NCI-H1694 treated with DMSO at 0.1 percent for 48 hours (cell line): ENCODE data around the gene GTF2IRD1.
A peak's percentile ranks its signal among the peaks of the same experiment; 100 is the strongest.
"Not testable (repeated sequence)": the region's sequence is repeated elsewhere in the genome, so short reads cannot be mapped to it uniquely, and the experiment has no call there.

Experiments used
- DNase-seq: peaks from one replicate; lab custom pipeline; 2025; lab: John Stamatoyannopoulos, UW

Gene GTF2IRD1

DNA sequence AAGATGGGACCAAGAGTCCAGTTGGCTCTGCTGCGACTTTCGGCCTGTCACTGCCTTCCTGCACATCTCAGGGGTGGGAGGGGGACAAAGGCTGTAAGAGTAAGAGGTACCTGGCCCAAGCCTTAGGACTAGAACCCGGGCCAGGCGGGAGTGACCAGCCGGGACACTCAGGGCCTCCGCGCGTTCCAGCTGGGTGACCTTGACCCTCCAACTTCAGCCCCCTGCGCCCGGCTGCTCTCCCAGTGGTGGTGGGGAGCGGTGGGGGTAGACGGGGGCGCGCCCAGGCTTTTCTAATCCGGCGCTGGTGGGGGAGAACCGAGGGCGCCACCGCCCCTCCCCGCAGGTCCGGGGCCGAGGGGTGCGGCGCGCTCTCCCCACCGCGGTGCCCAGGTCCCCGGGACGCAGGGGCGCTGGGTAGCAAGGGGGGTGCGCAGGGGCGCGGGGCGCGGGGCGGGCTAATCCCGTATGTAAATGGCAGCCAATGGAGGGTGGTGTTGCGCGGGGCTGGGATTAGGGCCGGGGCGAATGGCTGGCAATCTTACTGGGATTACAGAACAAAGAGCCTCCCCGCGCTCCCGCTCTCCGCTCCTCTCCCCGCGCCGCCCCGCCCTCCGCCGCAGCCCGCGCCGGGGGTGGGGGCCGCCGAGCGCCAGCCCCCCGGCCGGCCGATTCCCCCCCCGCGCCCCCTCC, at the start of gene GTF2IRD1:
Gene GTF2IRD1 (plus strand): TSS at position 585 of the 690 bp plus-strand sequence. CDS start 54,175 bp downstream, outside the sequence.
- DNase-seq, result peak; percentile 61

DNA sequence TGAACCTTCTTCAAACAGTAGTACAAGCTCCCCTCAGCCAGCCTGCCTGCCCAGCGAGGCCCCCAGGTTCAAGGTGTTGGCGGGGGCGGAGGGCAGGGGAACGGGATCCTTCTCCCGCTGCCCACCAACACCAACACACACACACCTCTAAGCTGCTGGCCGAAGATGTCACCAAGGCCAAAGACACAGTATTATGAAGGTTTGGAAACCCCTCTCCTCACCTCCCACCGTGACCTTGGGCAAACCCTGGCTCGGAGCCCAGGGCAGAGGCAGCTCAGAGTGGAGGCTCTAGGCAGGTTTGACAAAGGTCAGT, 49.4 kb upstream of the GTF2IRD1 start:
- DNase-seq, result no peak

DNA sequence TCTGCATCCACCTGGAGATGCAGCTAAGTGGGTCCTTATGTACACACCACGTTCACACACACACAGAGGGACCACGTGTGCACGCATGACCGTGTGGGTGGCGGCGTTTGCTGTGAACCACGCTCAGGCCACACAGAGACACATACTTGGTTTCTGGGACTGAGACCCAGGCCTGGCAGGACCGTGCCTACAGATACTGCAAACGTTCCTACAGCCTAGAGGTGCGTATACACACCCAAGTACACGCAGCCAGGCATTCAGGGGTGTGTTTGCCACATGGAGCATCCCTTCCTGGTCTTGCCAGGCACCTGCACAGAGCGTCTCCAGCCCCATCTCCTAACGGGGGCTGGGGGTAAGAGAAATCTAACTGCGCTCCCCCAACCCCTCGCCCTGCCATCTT, 49.0 kb upstream of the GTF2IRD1 start:
- no peak for DNase-seq

DNA sequence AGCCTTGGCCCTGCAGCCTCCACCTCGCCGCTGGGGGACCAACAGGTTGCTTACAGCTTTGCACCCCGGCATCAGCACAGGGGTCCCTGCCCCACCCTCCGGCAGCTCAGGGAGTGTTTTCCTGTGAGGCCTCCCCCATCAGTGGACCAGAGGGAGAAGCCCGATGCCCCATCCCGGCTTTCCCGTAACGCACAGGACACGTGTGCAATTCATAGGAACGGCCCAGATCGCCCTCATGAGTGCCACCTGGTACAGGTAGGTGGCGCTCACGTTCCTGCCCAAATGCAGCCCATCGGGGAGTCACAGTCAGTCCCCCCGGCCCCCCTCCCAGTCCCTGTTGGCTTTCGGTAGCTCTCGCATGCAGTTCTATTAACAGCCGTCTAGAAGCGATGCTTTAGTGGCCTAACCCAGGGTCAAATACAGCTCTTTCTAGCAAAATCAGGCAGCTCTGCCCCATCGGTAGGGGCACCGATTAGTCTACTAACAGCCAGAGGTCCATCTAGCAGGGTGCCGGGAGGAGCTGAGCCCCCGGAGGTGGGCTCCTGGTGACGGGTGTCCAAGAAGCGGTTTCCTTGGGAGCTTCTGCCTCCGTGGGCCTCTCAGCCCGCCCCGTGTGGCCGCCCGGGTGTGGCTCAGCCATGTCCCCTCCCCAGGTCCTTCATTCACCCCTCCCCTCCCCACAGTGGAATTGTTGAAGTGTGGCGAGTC, 48.4 kb upstream of the GTF2IRD1 start:
- peak; percentile 41 for DNase-seq

DNA sequence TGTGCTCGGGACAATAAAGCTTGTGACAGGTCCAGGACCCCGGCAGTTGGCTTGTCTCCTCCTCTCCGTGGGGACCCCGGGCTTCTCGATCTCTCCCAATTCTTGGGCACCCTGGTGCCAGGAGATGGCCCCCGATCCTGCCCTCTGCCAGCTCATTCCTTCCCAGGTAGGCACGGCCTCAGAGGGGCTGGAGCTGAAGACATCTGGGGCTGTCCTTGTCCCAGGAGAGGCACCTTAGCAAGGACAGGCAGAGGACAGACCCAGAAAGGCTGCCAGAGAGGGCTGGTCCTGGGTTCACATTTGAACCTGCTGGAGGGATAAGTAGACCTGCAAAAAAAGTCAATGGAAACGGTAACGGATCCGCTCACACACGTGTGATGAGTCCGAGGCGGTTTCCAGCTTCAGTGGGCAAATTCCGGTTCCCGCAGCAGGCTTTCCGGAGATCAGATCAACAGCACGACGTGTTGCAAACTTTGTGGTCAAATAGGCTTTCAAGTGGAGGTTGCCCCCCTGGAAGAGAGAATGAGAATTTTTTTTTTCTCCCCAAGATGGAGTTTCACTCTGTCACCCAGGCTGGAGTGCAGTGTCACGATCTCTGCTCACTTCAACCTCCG, 47.7 kb upstream of the GTF2IRD1 start:
- no peak for DNase-seq

DNA sequence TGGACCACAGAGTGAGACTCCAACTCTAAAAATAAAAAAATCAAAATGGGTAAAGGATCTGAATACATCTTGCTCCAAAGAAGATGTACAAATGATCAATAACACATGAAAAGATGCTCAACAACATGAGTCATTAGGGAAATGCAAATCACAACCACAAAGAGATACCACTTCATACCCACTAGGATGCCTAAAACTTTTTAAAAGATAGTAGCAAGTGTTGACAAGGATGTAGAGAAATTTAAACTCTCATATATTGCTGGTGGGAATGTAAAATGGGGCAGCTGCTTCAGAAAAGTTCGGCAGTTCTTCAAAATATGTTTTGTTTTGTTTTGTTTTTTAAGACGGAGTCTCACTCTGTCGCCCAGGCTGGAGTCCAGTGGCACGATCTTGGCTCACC, 45.7 kb upstream of the GTF2IRD1 start:
- no peak for DNase-seq

DNA sequence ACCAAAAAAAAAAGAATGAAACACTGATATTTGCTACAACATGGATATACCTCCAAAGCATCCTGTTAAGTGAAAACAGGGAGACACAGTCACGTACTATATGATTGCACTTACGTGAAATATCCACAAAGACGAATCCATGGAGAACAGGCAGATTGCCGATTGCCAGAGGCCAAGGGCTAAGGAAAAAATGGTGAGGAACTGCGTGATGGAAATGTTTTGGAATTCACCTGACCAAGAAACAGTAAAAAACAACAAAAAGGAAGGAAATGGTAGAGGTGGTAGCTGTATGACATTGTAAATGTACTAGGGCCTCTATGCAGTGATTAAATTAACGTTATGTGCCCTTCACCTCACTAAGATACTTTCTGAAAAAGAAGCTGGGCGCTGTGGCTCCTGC, 44.1 kb upstream of the GTF2IRD1 start:
- no peak for DNase-seq

GRCh38 chr7:74410772-74411171, 42.9 kb upstream of the GTF2IRD1 start:
- no peak for DNase-seq

DNA sequence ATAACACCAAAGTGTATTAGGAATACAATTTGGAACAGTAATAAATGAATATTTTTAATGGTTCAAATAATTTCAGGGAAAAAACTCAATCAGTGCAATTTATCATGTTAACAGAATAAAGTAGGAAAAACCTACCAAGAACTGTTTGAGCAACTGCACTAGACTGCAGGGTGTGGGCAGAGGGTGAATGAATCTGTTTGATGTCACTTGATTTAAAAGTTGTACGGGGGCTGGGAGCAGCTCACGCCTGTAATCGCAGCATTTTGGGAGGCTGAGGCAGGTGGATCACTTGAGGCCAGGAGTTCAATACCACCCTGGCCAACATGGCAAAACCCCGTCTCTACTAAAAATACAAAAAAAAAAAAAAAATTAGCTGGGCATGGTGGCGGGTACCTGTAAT, 42.1 kb upstream of the GTF2IRD1 start:
- not testable (repeated sequence) for DNase-seq

DNA sequence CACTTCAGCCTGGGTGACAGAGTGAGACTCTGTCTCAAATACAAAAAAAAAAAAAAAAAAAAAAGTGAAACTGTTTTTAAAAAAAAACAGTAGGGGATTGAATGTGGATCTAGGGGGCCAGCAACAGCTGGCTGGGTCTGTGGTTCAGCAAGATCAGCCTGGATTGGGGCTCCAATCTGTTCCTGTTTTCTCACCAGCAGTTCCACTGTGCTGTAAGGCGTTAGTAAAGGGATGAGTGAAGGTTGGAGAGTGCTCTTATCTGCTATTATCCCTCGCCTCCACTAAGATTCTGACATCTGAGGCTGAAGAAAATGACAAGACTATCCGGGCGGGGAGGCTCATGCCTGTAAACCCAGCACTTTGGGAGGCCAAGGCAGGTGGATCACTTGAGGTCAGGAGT, 41.6 kb upstream of the GTF2IRD1 start:
- DNase-seq, result peak; percentile 29

- no peak for DNase-seq
These were observed 41.1 kb upstream of the GTF2IRD1 start for GRCh38 chr7:74412603-74413002.

GRCh38 chr7:74414595-74415333, 38.9 kb upstream of the GTF2IRD1 start:
- not testable (repeated sequence) for DNase-seq

DNA sequence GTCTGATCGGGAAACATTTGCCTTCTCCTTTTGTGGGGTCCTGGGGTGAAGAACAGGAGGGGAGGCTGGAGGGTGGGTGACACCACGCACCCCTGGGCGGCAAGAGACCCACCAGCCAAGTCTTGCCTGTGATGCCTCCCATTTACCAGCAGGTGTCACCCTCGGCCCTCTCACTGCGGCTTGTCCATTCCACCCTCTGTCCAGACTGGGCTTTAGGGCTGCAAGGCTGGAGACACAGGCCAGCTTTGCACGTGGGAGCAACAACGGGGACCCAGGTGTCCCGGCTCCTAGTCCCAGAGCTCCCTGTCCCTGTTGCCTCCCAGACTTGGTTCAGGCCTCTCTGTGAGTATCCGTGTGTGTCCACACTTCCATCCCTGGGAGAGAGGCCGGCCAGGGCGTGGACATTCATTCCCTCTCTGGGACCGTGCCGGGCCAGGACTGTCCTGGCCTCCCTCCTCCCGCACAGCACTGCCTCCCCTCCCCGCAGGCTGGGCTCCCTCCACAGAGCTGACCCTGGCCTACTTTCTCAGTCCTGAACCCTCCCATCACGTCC, 36.2 kb upstream of the GTF2IRD1 start:
- DNase-seq, result no peak

GRCh38 chr7:74418076-74418475, 35.6 kb upstream of the GTF2IRD1 start:
- DNase-seq, result no peak

DNA sequence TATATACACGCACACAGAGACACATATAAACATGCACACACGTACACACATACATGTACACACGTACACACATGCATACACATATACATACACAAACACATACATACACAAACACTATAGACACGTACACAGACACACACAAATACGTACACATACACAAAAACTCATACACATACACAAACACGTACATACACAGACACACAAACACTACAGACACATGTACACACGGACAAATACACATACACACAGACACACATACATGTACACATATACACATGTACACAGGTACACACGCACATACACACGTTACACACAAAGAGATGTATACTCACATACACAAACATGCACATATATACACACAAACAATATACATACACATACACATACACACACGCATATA, 35.2 kb upstream of the GTF2IRD1 start:
- DNase-seq, result no peak

- DNase-seq, result not testable (repeated sequence)
These were observed 34.5 kb upstream of the GTF2IRD1 start for GRCh38 chr7:74419232-74419631.

- no peak for DNase-seq
These were observed 33.7 kb upstream of the GTF2IRD1 start for GRCh38 chr7:74420006-74420405.

DNA sequence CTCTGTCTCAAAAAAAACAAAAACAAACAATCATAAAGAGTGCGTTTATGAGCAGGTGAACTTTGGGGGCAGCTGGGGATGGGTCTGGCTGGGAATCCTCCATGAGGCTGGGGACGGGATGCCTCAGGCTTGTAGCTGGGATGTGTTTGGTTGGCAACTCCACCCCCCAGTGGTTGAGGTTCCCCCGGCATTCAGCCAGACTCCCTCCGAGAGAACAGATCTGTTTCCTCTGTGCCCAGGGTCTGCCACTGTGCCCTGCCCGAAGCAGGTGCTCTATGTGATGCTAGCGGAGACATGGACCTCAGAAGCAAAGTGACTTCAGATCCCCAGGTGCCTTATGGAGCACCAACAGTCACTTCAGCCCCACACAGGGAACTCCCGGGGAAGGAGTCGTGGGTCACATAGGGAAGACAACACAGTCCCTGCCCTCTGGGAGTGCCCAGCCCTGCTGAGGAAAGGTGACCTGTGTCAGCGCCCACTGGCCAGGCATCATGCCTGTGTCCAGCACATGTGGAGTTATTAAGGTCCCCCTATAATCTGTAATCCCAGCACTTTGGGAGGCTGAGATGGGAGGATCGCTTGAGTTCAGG, 29.3 kb upstream of the GTF2IRD1 start:
- DNase-seq, result no peak

GRCh38 chr7:74428023-74428422, 25.7 kb upstream of the GTF2IRD1 start:
- DNase-seq, result no peak

GRCh38 chr7:74429153-74429747, 24.5 kb upstream of the GTF2IRD1 start:
- no peak for DNase-seq

DNA sequence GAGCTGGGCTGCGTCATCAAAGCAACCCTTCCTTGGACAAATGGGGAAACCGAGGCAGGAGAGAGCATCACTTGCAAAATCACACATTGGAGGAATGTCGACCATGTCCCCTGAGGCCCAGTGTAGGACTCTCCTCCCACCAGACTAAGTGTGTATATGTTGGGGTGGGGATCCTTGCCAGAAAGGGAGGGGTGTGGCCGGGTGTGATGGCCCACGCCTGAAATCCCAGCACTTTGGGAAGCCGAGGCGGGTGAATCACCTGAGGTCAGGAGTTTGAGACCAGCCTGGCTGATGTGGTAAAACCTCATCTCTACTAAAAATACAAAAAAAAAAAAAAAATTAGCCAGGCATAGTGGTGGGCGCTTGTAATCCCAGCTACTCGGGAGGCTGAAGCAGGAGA, 23.3 kb upstream of the GTF2IRD1 start:
- DNase-seq, result not testable (repeated sequence)
